H54 (cell line): ENCODE measurements around the gene CHURC1.

ENCODE experiments used
- DNase-seq: peaks from one replicate; pipeline ENCODE4 v3.0.0; 2011; ENCODE audit warnings: low spot score, mixed read lengths; ENCODE audit not compliant: insufficient read length
- FAIRE-seq: peaks from 3 replicates; lab custom pipeline; 2011; peaks lifted over from hg19 to GRCh38; lab: Jason Lieb, UNC
- POLR2A ChIP-seq: IDR thresholded peaks from 2 replicates; pipeline ENCODE4 v1.6.1; 2011; ENCODE audit warnings: low read depth, mild to moderate bottlenecking, low read length

CHURC1 gene

DNA sequence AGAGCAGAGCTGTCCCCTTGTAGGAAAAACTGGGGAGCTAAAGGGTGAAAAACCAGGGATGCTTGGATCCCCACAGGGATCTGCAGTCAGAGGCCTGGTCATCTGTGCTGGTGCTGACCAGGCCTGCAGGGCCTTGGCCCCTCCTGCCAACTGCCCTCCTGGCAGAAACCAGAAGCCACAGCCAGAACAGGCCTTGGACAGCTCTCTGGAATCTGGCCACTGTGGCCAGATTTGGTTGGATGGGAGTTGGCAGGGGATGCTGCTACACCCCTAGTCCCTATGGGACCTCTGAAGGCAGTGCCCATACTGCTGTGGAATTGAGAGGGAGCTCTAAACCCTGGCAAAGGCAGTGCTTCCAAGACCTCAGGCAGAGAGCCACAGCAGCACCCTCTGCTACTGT is 37.5 kb downstream of the CHURC1 start:
- FAIRE-seq = no peak
- TF ChIP-seq POLR2A = no peak
- no peak for DNase-seq

DNA sequence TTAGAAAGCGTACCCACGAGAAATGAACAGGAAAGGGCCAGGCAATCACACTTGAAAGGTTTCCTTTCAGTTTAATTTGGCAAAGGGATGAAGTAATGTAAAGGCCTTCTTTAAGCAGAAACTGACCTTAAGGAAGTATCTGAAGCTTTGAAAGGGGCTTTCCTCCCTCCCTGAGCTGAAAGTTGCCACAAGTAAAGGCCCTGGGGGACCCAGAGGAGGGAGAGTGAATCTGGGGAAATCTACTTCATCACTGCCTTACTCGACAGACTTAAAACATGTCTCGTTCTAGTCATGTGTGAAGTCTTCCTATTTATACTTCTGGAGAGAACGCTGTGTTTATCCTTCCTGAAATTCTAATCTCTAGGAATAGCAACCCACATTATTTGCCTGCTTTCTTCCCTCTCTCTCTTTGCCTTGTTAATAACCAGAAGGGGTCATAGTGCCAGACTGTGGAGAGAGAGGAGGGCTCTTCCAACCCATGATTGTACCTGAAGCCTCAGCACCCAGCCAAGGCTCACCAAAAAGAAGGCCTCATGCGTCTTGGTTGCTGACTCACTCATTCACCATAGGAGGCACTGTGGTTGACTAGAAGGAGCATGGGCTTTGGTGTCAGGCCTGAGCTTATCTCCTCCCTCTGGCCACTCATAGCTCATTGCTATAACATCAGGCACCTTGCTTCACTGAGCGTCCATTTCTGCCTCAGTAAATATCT is 38.5 kb downstream of the CHURC1 start:
- no peak for DNase-seq
- TF ChIP-seq POLR2A = no peak
- FAIRE-seq = peak; percentile 36

- no peak for DNase-seq
- TF ChIP-seq POLR2A = no peak
- no peak for FAIRE-seq
These were observed 39.0 kb downstream of the CHURC1 start for GRCh38 chr14:64953310-64953654.

- DNase-seq = no peak
- TF ChIP-seq POLR2A = no peak
- no peak for FAIRE-seq
These were observed 39.4 kb downstream of the CHURC1 start for GRCh38 chr14:64953661-64954060.

DNA sequence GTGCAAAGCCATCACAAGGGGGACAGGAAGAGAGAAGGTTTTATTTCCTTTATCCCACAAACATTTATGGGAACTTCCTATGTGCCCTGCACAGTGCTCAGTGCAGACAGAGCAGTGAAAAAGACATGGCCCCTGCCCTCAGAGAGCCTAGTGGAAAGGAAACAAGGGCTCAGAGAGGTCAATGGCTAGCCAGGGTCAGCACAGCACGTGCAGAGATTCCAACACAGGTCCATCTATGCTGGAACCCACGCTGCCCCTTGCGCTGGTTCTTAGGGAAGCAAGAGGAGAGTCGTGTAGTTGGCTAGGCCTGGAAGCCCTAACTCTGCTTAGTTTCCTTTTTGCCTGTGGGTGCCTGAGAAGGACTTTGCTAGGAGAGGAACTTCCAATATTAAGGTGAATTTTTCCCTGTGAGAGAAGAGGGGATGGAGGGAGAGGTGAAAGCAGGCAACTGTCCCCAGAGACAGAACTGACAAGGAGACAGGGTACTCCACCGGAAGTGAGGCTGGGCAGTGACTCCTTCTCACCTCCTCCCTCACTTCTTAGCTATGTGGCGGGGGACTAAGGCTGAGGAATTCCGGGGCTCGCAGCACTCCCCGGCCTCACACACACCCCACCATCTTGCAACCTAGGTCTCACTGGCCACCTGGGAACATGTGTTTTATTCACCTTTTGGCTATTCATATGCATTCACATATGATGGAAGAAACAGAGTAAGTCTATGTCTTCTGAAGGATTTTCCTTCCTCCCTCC is 40.4 kb downstream of the CHURC1 start:
- no peak for FAIRE-seq
- DNase-seq = no peak
- TF ChIP-seq POLR2A = no peak

GRCh38 chr14:64955297-64955696 is 41.0 kb downstream of the CHURC1 start:
- DNase-seq (no peak), FAIRE-seq (no peak)
- TF ChIP-seq POLR2A = no peak

DNA sequence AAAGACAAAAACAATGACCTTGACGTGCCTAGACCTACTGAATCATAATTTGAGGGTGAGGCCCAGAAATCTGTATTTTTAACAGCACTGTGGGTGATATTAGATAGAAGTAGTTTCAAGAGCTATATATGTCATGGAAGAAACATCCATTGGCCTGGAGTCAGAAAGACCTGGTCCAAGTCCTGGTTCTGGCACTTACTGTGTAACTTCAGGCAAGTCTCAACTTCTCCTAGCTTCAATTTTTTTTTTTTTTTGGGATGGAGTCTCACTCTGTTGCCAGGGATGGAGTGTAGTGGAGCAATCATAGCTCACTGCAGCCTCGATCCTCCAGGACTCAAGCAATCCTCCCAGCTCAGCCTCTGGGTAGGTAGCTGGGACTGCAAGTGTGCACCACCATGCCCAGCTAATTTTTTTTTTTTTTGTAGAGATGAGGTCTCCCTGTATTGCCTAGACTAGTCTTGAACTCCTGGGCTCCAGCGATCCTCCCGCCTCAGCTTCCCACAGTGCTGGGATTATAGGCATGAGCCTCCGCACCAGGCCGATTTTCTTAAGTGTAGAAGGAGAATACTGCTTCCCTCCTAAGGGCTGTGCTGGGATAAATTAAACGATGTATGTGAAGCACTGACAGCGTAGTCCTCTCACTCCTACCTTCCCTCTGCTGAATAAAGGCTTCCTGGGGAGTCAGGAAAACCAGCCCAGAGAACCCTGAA is 42.6 kb downstream of the CHURC1 start:
- TF ChIP-seq POLR2A = no peak
- DNase-seq (no peak), FAIRE-seq (no peak)

DNA sequence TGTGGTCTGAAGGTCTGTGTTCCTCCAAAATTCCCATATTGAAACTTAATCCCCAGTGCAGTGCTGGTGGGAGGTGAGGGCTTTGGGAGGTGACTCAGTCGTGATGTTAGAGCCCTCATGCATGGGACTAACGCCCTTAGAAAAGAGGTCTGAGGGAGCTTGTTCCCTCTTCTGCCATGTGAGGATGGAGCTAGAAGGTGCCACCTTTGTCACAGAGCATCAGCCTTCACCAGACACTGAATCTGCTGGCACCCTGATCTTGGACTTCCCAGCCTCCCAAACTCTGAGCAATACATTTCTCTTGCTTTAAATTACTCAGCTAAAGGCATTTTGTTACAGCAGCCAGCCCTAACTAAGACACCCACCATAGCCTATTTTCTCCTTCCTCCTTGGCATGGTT is 43.9 kb downstream of the CHURC1 start:
- FAIRE-seq = no peak
- no peak for TF ChIP-seq POLR2A
- no peak for DNase-seq

DNA sequence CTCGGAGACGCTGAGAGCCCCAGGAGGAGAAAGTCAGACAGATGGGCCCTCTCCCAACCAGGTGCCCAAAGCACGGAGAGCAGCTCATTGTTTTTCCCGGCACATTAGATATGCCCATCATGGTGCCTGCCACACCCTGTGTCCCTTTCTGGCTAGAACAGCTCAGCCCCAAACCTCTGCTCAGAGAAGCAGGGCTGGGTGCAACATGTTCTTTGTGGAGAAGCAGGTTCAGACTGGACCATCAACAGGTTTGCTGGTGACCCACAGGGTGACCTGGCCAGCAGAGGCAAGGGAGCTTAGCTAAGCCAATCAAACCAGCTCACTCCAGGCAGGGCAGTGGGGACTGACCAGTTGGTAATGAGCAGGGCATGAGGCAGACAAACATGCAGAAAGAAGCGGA is 44.5 kb downstream of the CHURC1 start:
- no peak for TF ChIP-seq POLR2A
- no peak for DNase-seq
- no peak for FAIRE-seq

- no peak for FAIRE-seq
- DNase-seq = no peak
- TF ChIP-seq POLR2A = no peak
These were observed 46.6 kb downstream of the CHURC1 start for GRCh38 chr14:64960762-64961276.

DNA sequence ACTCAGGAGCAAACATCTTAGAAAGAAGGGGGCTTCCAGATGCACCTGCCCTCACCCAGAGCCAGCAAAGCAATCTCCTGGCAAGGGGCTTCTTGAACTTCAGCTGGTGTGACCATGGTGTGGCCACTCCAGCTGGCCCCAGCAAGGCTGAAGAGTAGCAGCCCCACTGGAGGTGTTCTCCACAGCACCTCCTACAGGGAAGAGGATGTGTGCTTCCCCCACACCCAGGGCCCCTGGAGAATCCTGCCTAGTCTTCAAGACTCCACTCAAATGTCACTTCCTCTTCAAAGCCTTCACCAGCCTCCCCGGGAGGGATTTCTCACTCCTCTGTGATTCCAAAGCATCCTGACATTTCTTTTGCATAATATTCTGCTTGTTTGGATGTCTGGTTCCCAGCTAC is 49.4 kb downstream of the CHURC1 start:
- FAIRE-seq (no peak), DNase-seq (no peak)
- no peak for TF ChIP-seq POLR2A

DNA sequence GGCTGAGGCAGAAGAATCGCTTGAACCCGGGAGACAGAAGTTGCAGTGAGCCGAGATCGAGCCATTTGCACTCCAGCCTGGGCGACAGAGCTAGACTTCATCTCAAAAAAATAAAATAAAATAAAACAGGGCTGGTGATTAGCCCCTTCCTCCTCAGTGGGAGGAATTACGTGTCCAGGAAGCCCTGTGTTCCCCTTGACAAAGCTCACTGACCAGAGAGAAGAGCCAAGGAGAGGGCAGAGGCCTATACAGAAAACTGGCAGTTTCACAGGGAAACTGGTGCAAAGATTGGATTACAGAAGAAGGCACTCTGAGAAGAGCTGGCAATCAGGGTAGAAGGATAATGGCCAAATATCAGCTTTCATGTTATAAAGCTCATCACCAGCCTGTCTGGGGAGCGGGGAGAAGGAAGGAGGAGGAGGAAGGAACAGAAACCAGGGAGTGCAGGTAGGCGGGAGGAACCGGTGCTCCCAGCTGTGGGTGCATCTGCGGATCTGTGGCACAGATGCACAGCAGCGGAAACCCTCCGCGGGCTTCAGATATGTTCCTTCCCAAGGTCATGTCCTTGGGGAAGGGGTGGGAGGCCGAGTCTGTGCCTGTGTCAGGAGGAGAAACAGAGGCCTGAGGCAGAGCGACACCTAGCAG is 51.2 kb downstream of the CHURC1 start:
- FAIRE-seq (no peak), DNase-seq (no peak)
- TF ChIP-seq POLR2A = no peak

- FAIRE-seq (no peak), DNase-seq (no peak)
- no peak for TF ChIP-seq POLR2A
These were observed 52.7 kb downstream of the CHURC1 start for GRCh38 chr14:64966976-64967375.

DNA sequence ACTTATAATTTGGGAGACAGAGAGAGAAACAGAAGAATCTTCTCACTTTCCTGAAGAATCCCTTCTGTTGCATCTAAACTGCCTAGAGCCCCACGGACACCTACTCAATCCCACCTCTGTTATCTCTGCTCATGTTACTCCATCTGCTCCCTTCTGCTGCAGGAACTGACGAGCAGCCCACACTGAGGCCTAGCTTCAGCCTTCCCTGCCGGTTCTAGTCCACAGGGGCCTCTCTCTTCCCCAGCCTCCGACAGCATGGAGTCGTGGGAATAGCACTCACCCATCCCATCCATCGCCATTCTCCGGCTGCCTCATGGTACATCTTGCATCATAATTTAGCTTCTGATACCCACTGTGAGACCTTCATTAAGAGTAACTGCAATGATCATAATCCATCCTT is 53.9 kb downstream of the CHURC1 start:
- FAIRE-seq (no peak), DNase-seq (no peak)
- TF ChIP-seq POLR2A = no peak
